ENCODE data around the gene EPHA8. TPM values are rescaled to one million over a fixed set of nuclear protein-coding genes. Genes with fewer than 3 reads are reported as not detected.

The EPHA8 gene
- total RNA-seq, 1 experiment from 2014 or later, result not detected

DNA sequence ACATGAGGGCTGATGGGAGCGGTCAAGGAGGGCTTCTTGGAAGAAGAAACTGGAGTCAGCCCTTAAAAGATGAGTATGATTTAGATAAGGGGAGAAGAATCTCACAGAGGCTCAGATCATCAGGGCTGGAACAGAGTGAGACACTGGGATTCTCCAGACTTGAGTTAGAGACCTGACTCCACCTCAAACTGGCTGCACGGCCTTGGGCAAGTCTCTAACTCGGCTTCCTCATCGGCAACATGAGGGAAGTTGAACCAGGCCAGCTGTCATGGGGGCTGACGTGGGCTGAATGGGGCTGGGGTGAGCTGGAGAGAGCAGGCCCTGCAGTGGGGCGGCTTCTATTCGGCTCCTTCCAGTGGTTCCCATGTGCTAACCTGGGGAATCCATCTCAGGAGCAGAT lies 82.6 kb downstream of the EPHA8 start:
- DNase-seq (ENCODE audit: low spot score), result no peak

DNA sequence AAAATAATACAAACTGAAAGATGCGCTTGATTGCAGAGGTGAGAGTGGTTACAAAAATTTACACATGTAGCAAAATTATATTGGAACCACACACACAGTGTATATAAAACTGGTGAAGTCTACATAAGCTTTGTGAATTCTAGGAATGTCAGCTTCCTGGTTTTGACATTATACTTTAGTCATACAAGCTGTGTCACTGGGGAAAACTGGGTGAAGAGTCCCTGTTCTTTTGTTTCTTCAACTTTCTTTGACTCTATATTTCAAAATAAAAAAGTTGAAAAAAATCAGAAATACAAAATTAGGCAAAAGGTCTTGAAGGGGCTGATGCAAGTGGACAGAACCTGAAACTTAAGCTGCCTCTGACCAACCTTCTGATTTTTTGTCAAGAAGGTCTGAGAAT lies 83.1 kb downstream of the EPHA8 start:
- no peak for DNase-seq (ENCODE audit: low spot score)

DNA sequence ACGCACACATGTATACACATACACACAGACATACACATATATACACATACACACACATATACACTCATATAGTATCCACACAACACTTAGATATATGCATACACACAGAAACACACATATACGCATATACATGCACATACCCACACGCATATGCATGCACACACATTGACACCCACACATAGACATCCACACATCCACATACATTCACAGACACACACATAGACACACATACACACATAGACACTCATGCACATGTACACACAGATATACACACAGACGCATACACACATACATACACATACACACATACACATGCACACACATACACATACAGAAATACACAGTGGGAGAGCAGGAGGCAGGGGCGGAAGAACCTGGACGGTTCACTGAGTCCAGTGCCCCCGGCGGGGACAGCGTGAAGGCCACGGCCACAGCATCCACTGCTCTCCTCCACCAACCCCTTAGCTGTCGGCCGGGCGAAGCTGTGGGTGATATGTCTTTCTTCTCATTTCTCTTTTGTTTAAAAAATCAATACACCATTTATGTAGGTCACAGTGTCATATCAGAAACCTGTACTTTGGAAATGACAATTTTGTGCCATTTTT lies 86.9 kb downstream of the EPHA8 start:
- DNase-seq (ENCODE audit: low spot score), result no peak

DNA sequence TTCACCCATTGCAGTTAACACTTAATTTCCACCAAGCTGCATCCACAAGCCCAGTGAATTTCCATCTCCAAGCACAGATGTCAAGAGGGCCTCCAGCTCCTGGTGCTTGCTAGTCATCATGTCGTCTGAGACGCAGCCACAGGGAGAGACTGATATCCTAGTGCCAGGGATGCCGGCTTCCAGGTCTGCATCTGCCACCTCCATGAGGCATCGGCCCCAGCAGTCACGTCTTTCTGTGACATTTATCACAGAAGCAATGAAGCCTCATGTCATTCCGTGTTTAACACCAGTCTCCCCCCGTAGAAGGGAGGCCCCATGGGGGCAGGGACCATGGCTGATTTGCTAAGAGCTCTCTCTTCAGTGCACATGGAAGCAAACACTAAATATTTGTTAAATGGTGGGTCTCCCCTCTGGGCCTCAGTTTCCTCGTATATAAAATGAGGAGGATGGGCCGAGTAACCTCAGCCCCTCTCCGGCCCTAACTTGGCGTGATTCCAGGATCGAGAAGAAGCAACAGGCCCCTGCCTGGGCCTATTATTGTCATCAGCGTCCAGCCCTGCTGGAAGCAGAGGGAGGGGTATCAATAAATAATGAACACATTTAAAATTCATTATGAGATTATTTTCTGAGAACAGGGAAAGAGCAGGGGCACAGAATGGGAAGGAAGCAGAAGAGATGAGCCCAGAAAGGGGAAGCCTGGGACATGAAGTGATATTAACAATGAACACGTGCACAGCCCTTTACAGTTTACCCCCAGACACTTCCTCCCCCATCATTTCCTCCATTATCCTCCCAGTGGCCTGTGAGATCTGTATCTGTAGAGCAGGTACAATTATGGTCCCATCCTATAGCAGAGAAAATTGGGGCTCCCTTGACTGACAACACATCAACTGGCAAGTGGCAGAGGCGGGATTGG lies 88.9 kb downstream of the EPHA8 start:
- no peak for DNase-seq (ENCODE audit: low spot score)

DNA sequence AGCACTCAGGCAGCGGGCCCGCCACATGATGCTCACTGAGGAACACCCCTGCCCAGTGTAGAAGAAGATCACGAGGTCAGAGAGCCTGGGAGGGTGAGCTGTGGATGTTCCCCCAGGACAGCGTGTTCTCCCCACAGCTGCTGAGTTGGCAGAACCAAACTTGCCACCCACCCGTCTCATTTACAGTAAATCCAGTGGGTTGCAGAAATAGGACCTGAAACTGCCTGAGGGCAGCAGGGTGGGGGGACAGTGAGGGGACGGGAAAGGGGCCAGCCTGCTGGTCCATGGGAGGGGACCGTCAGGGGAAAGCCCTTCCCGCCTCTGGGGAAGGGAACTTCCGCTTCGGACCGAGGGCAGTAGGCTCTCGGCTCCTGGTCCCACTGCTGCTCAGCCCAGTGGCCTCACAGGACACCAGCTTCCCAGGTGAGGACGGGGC lies 89.6 kb downstream of the EPHA8 start, which contains the start of gene C1QB:
TSS of gene C1QB (plus strand) at position 356 of the 436 bp plus-strand sequence. CDS start 6,227 bp downstream, outside the sequence.
- DNase-seq (ENCODE audit: low spot score), result no peak

Other genes with a start within 250 kb of the EPHA8 start
- gene ZBTB40, start 111.6 kb upstream of the EPHA8 start, total RNA-seq (2014; rRNA removed; shearing (Covaris generic)), result 11.0 and 11.8 TPM in 2 replicates
- not detected in 2 replicates for gene C1QA, start 73.1 kb downstream of the EPHA8 start, total RNA-seq (2014; rRNA removed; shearing (Covaris generic))
- gene C1QC, start 80.1 kb downstream of the EPHA8 start, total RNA-seq (2014; rRNA removed; shearing (Covaris generic)), result not detected in 2 replicates
- not detected in 2 replicates for gene C1QB, start 89.7 kb downstream of the EPHA8 start, total RNA-seq (2014; rRNA removed; shearing (Covaris generic))
- gene EPHB2, start 147.3 kb downstream of the EPHA8 start, total RNA-seq (2014; rRNA removed; shearing (Covaris generic)), result 29.6 and 39.3 TPM in 2 replicates